Adrenal gland (tissue), 5 donors: ENCODE results near the gene HSD17B12.

Experiments
- POLR2A ChIP-seq, 2 donors: fragments of 450-650 bp; IDR thresholded peaks; one replicate each; pipeline ENCODE4 v1.6.1; 2017; ENCODE audit warnings: antibody characterized with exemption in 2 of 2, mild to moderate bottlenecking in 2 of 2, moderate library complexity in 1 of 2
- TF ChIP-seq, protein P1 (sequence below), 6 experiments: fragments of 450-650 bp in 4 of 6; fragments of 200-600 bp in 2 of 6; sonication (generic) in 1 of 6; IDR thresholded peaks; 1 replicate in 5 of 6; 2 replicates in 1 of 6; pipeline versions ENCODE4 v1.5.1 to v1.8.0; 2016 to 2021; ENCODE audit warnings: antibody characterized with exemption in 6 of 6, mild to moderate bottlenecking in 2 of 6, moderate library complexity in 1 of 6
- donor health status: DM: no; HTN: no; CAD: no.

DNA sequence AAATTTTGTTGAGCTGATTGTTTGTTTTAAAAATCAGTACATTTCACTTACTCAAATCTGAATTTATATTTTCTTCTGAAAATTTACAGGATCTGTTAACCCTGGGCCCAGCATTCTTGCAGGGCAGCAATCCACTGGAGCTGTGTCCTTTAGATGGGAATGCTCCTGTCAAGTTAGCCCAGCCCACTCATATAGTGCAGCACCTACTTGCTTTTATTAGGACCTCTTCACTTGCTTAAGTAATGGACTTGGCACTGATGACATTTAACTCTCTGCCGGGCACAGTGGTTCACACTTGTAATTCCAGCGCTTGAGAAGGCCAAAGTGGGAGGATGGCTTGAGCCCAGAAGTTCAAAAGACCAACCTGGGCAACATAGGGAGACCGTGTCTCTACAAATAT, 89.6 kb downstream of the HSD17B12 start:
- TF ChIP-seq, protein P1, sequence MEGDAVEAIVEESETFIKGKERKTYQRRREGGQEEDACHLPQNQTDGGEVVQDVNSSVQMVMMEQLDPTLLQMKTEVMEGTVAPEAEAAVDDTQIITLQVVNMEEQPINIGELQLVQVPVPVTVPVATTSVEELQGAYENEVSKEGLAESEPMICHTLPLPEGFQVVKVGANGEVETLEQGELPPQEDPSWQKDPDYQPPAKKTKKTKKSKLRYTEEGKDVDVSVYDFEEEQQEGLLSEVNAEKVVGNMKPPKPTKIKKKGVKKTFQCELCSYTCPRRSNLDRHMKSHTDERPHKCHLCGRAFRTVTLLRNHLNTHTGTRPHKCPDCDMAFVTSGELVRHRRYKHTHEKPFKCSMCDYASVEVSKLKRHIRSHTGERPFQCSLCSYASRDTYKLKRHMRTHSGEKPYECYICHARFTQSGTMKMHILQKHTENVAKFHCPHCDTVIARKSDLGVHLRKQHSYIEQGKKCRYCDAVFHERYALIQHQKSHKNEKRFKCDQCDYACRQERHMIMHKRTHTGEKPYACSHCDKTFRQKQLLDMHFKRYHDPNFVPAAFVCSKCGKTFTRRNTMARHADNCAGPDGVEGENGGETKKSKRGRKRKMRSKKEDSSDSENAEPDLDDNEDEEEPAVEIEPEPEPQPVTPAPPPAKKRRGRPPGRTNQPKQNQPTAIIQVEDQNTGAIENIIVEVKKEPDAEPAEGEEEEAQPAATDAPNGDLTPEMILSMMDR (IDR thresholded peaks at IDR 0.05) = no peak
- TF ChIP-seq POLR2A (IDR thresholded peaks at IDR 0.05) = no peak
